Measurements from ENCODE around the gene SMYD1. TPM values are rescaled to one million over a fixed set of nuclear protein-coding genes. Genes with fewer than 3 reads are reported as not detected.

The SMYD1 gene
- total RNA-seq, 4 donors from 2014 or later, result 2.0 to 37.0 (median 13.2) TPM

GRCh38 chr2:88085099-88085498, 17.5 kb downstream of the SMYD1 start:
- Histone ChIP-seq H3K4me3 (no peak overlapping the region), H3K27me3 (no peaks in the 10 kb centered on the region), H3K36me3 (no peaks in the 10 kb centered on the region), H3K4me1 (no peaks in the 10 kb centered on the region), H3K27ac (no peak overlapping the region), H3K9me3 (no peaks in the 10 kb centered on the region)
- TF ChIP-seq POLR2A (IDR thresholded peaks at IDR 0.05) (no peak), POLR2AphosphoS5 (IDR thresholded peaks at IDR 0.05) (no peak), CTCF (IDR thresholded peaks at IDR 0.05) (no peak), EP300 (IDR thresholded peaks at IDR 0.05) (no peak)
- WGBS, 2 donors (ENCODE audit: low coverage in 1 of 2), result 86% methylated on average over 1 of the region's 2 CpGs; no CpG with 5 or more reads in 1 of the 2 donors
- ATAC-seq, result no peak

- ATAC-seq, result no peak
- Histone ChIP-seq H3K4me1 (no peaks in the 10 kb centered on the region), H3K27me3 (no peaks in the 10 kb centered on the region), H3K4me3 (no peak overlapping the region), H3K36me3 (no peaks in the 10 kb centered on the region), H3K9me3 (no peaks in the 10 kb centered on the region), H3K27ac (no peak overlapping the region)
- TF ChIP-seq EP300 (IDR thresholded peaks at IDR 0.05), result no peak
- no peak for TF ChIP-seq POLR2AphosphoS5 (IDR thresholded peaks at IDR 0.05)
- TF ChIP-seq POLR2A (IDR thresholded peaks at IDR 0.05), result no peak
- no peak for TF ChIP-seq CTCF (IDR thresholded peaks at IDR 0.05)
- WGBS, 2 donors (ENCODE audit: low coverage in 1 of 2), result 80 to 86% methylated on average over 1 to 2 of the region's 5 CpGs
Observed at GRCh38 chr2:88085602-88086001, 18.0 kb downstream of the SMYD1 start.

- Histone ChIP-seq H3K27ac (no peak overlapping the region), H3K4me3 (no peak overlapping the region), H3K27me3 (no peaks in the 10 kb centered on the region), H3K9me3 (no peaks in the 10 kb centered on the region), H3K4me1 (no peaks in the 10 kb centered on the region), H3K36me3 (no peaks in the 10 kb centered on the region)
- no peak for TF ChIP-seq CTCF (IDR thresholded peaks at IDR 0.05)
- no peak for TF ChIP-seq POLR2A (IDR thresholded peaks at IDR 0.05)
- TF ChIP-seq EP300 (IDR thresholded peaks at IDR 0.05), result no peak
- TF ChIP-seq POLR2AphosphoS5 (IDR thresholded peaks at IDR 0.05), result no peak
- ATAC-seq, result no peak
- 81 to 84% methylated on average over 6 to 8 of the region's 9 CpGs for WGBS, 2 donors (ENCODE audit: low coverage in 1 of 2)
Observed at GRCh38 chr2:88086401-88086800, 18.8 kb downstream of the SMYD1 start.

- no peaks in the 10 kb centered on the region for H3K4me1 ChIP-seq
- no peaks in the 10 kb centered on the region for H3K27me3 ChIP-seq
- no peak for ATAC-seq
- TF ChIP-seq POLR2A (IDR thresholded peaks at IDR 0.05), result no peak
- no peak for TF ChIP-seq POLR2AphosphoS5 (IDR thresholded peaks at IDR 0.05)
- TF ChIP-seq EP300 (IDR thresholded peaks at IDR 0.05), result no peak
- no peak for TF ChIP-seq CTCF (IDR thresholded peaks at IDR 0.05)
- WGBS, 2 donors (ENCODE audit: low coverage in 1 of 2), result 86 to 96% methylated on average over 2 of the region's 2 CpGs
- H3K4me3 ChIP-seq, result no peak overlapping the region
- no peaks in the 10 kb centered on the region for H3K9me3 ChIP-seq
- H3K27ac ChIP-seq, result no peak overlapping the region
- H3K36me3 ChIP-seq, result no peaks in the 10 kb centered on the region
Observed at GRCh38 chr2:88087073-88087472, 19.4 kb downstream of the SMYD1 start.

- Histone ChIP-seq H3K4me1 (no peaks in the 10 kb centered on the region), H3K27me3 (no peaks in the 10 kb centered on the region), H3K36me3 (no peaks in the 10 kb centered on the region), H3K9me3 (no peaks in the 10 kb centered on the region), H3K27ac (no peak overlapping the region), H3K4me3 (no peak overlapping the region)
- TF ChIP-seq EP300 (IDR thresholded peaks at IDR 0.05) (no peak), POLR2A (IDR thresholded peaks at IDR 0.05) (no peak), POLR2AphosphoS5 (IDR thresholded peaks at IDR 0.05) (no peak), CTCF (IDR thresholded peaks at IDR 0.05) (no peak)
- ATAC-seq, result no peak
- 90% methylated on average over 10 of the region's 17 CpGs; no CpG with 5 or more reads in 1 of the 2 donors for WGBS, 2 donors (ENCODE audit: low coverage in 1 of 2)
Observed at GRCh38 chr2:88087763-88088162, 20.1 kb downstream of the SMYD1 start.
